Lower lobe of right lung (tissue), 2 donors: ENCODE measurements around the gene ALX3. TPM values are rescaled to one million over a fixed set of nuclear protein-coding genes. Genes with fewer than 3 reads are reported as not detected.

Experiments
- ATAC-seq, 2 donors: fragments of 200-7000 bp; cut with Tn5 transposase; one replicate each; pipeline ENCODE4 v1.9.1; 2020 to 2022; ENCODE audit warnings: mild to moderate bottlenecking in 2 of 2, moderate library complexity in 2 of 2
- DNase-seq: peaks from one replicate; pipeline ENCODE4 v3.0.0-alpha.2; 2020
- H3K27ac ChIP-seq: fragments of 200-600 bp; one replicate; pipeline ENCODE4 v1.8.0; 2022
- H3K27me3 ChIP-seq: fragments of 200-600 bp; one replicate; pipeline ENCODE4 v1.8.0; 2022; ENCODE audit warnings: low read depth
- H3K36me3 ChIP-seq: fragments of 200-600 bp; one replicate; pipeline ENCODE4 v1.8.0; 2022; ENCODE audit warnings: mild to moderate bottlenecking
- H3K4me1 ChIP-seq: fragments of 200-600 bp; one replicate; pipeline ENCODE4 v1.8.0; 2022
- H3K4me3 ChIP-seq: fragments of 200-600 bp; one replicate; pipeline ENCODE4 v1.8.0; 2022; ENCODE audit warnings: mild to moderate bottlenecking
- H3K9me3 ChIP-seq: fragments of 200-600 bp; one replicate; pipeline ENCODE4 v1.8.0; 2022
- CTCF ChIP-seq: fragments of 200-600 bp; IDR thresholded peaks from one replicate; pipeline ENCODE4 v1.8.0; 2022; ENCODE audit warnings: antibody characterized with exemption, mild to moderate bottlenecking
- intact Hi-C: fragments of 100-400 bp; cut with DNase I; formaldehyde crosslinking; loops from one replicate; pipeline ENCODE4 v1.11.0; 2022
- total RNA-seq: library from RNA; stranded (reverse); fragmentation: NEBNext Ultra II Directional; extraction: Animal tissue kit (Norgen Biotek cat#: 25700); gene quantifications from one replicate; pipeline ENCODE4 v1.2.1, GENCODE V29; 2021
- donor health status: DM: no; HTN: yes; CAD: no; lungs with severe emphysema.

The ALX3 gene
- total RNA-seq, 1 donor from 2014 or later, result not detected

- H3K4me1 ChIP-seq, result peaks cover 3% of the 10 kb centered on the region
- peaks cover 4% of the 10 kb centered on the region for H3K27me3 ChIP-seq
- H3K27ac ChIP-seq, result no peak overlapping the region
- peaks cover 27% of the 10 kb centered on the region for H3K36me3 ChIP-seq
- ATAC-seq, result no peak
- TF ChIP-seq CTCF, result no peak
- DNase-seq, result no peak
- intact Hi-C loops, result no loop called here
- H3K4me3 ChIP-seq, result no peak overlapping the region
- H3K9me3 ChIP-seq, result no peaks in the 10 kb centered on the region
Observed at GRCh38 chr1:110061341-110061740, 9.1 kb downstream of the ALX3 start.

GRCh38 chr1:110060662-110061060 is 9.8 kb downstream of the ALX3 start:
- intact Hi-C loops, result no loop called here
- H3K36me3 ChIP-seq, result peaks cover 34% of the 10 kb centered on the region

GRCh38 chr1:110060034-110060661 is 10.3 kb downstream of the ALX3 start:
- Histone ChIP-seq H3K27me3 (no peaks in the 10 kb centered on the region), H3K4me3 (no peak overlapping the region), H3K4me1 (peaks cover 3% of the 10 kb centered on the region), H3K9me3 (no peaks in the 10 kb centered on the region), H3K36me3 (peaks cover 39% of the 10 kb centered on the region), H3K27ac (no peak overlapping the region)
- intact Hi-C loops, result no loop called here
- TF ChIP-seq CTCF, result peak; percentile 83
- DNase-seq (peak; percentile 74), ATAC-seq (peak; percentile 68 to 69)

More at GRCh38 chr1:110060662-110061060, 9.8 kb downstream of the ALX3 start:
- H3K4me1 ChIP-seq, result peaks cover 3% of the 10 kb centered on the region
- no peak overlapping the region for H3K27ac ChIP-seq
- H3K4me3 ChIP-seq, result no peak overlapping the region
- no peak for DNase-seq
- ATAC-seq, result no peak
- H3K9me3 ChIP-seq, result no peaks in the 10 kb centered on the region
- H3K27me3 ChIP-seq, result no peaks in the 10 kb centered on the region
- no peak for TF ChIP-seq CTCF

- H3K27me3 ChIP-seq, result no peaks in the 10 kb centered on the region
- no peak for TF ChIP-seq CTCF
- H3K36me3 ChIP-seq, result peaks cover 47% of the 10 kb centered on the region
- DNase-seq, result no peak
- intact Hi-C loops, result no loop called here
- H3K27ac ChIP-seq, result no peak overlapping the region
- no peak for ATAC-seq
- H3K4me3 ChIP-seq, result no peak overlapping the region
- no peaks in the 10 kb centered on the region for H3K9me3 ChIP-seq
- H3K4me1 ChIP-seq, result peaks cover 3% of the 10 kb centered on the region
Observed at GRCh38 chr1:110059133-110059863, 11.2 kb downstream of the ALX3 start.

GRCh38 chr1:110058591-110058990 is 11.9 kb downstream of the ALX3 start:
- intact Hi-C loops, result no loop called here
- Histone ChIP-seq H3K27me3 (no peaks in the 10 kb centered on the region), H3K4me1 (peaks cover 3% of the 10 kb centered on the region), H3K36me3 (peaks cover 54% of the 10 kb centered on the region), H3K9me3 (no peaks in the 10 kb centered on the region), H3K27ac (no peak overlapping the region), H3K4me3 (no peak overlapping the region)
- DNase-seq, result no peak
- ATAC-seq, result no peak
- TF ChIP-seq CTCF, result no peak
